ENCODE data around the gene HAGH. TPM values are rescaled to one million over a fixed set of nuclear protein-coding genes. Genes with fewer than 3 reads are reported as not detected.

Gene HAGH
- total and polyA plus RNA-seq, 9 of the 15 experiments (the other 6 are each of a cell fraction or from before 2014, with no cell fraction given), result 0.46 to 35.1 (median 16.8) TPM

- TF ChIP-seq SAP30 (IDR thresholded peaks at IDR 0.05; ENCODE audit: borderline replicate concordance, insufficient read depth, low read depth, low read length, poor library complexity, severe bottlenecking), result peak; percentile 3
- no peak for TF ChIP-seq ZNF785 (CRISPR knock-in tag; IDR thresholded peaks at IDR 0.05)
- TF ChIP-seq ZNF512 (tag; IDR thresholded peaks at IDR 0.05), result no peak
- no peak for TF ChIP-seq ZBTB12 (CRISPR knock-in tag; IDR thresholded peaks at IDR 0.05)
- no peak for TF ChIP-seq BRCA1 (IDR thresholded peaks at IDR 0.05)
- 0 out of 2 replicates have a peak, but pooled peaks have one; percentile 19 for TF ChIP-seq BRCA1 (CRISPR knock-in tag; IDR thresholded peaks at IDR 0.05)
- peak; percentile 6; the same call in 1 of the 2 replicates for TF ChIP-seq ZNF584 (CRISPR knock-in tag; IDR thresholded peaks at IDR 0.05; ENCODE audit: low read depth)
- TF ChIP-seq UBTF (IDR thresholded peaks at IDR 0.05; ENCODE audit: borderline replicate concordance in 1 of 2, low read depth in 2 of 2, low read length in 2 of 2), result no peak; a peak in 1 of 4 replicates
- TF ChIP-seq ARID3B (CRISPR knock-in tag; IDR thresholded peaks at IDR 0.05; ENCODE audit: borderline replicate concordance), result no peak
- TF ChIP-seq MBD2 (IDR thresholded peaks at IDR 0.05; ENCODE audit: borderline replicate concordance, low read depth), result peak; percentile 8; the same call in 1 of the 2 replicates
- no peak for TF ChIP-seq TEAD4 (IDR thresholded peaks at IDR 0.05; ENCODE audit: low read length)
- no peak for TF ChIP-seq TEAD4 (CRISPR knock-in tag; IDR thresholded peaks at IDR 0.05; ENCODE audit: borderline replicate concordance)
- 0 out of 2 replicates have a peak, but pooled peaks have one; percentile 19 for TF ChIP-seq MYNN (IDR thresholded peaks at IDR 0.05)
- TF ChIP-seq MYNN (CRISPR knock-in tag; IDR thresholded peaks at IDR 0.05), result no peak
- TF ChIP-seq HMGN3 (IDR thresholded peaks at IDR 0.05; ENCODE audit: borderline replicate concordance, extremely low read depth, insufficient read length, low read depth, low read length), result peak; percentile 10
- TF ChIP-seq CTCF (IDR thresholded peaks at IDR 0.05 in 2 of 3, conservative IDR thresholded peaks at IDR 0.05 in 1 of 3; ENCODE audit: insufficient read depth in 2 of 3, low read depth in 1 of 3, low read length in 3 of 3), result peak in 1 of 3 experiments; percentile 1; a peak in 1 of 6 replicates
- 0 out of 2 replicates have a peak, but pooled peaks have one; percentile 4 for TF ChIP-seq ZC3H4 (CRISPR knock-in tag; IDR thresholded peaks at IDR 0.05; ENCODE audit: borderline replicate concordance)
- TF ChIP-seq MCM7 (IDR thresholded peaks at IDR 0.05), result no peak
Observed at GRCh38 chr16:1773703-1774447, 52.8 kb downstream of the HAGH start (continued).

All from K562 (cell line).